C4-2B (cell line): ENCODE measurements around the gene KRT3.

Experiments
- H3K27ac ChIP-seq: fragments of 450-650 bp; 2 replicates; pipeline ENCODE4 v1.5.1; 2017
- ZFX ChIP-seq: fragments of 450-650 bp; IDR thresholded peaks from 2 replicates; pipeline ENCODE4 v1.6.1; 2017
- TF ChIP-seq, protein P1 (sequence below): fragments of 450-650 bp; conservative IDR thresholded peaks from 2 replicates; pipeline ENCODE4 v1.5.1; 2017; ENCODE audit warnings: mild to moderate bottlenecking

The KRT3 gene

DNA sequence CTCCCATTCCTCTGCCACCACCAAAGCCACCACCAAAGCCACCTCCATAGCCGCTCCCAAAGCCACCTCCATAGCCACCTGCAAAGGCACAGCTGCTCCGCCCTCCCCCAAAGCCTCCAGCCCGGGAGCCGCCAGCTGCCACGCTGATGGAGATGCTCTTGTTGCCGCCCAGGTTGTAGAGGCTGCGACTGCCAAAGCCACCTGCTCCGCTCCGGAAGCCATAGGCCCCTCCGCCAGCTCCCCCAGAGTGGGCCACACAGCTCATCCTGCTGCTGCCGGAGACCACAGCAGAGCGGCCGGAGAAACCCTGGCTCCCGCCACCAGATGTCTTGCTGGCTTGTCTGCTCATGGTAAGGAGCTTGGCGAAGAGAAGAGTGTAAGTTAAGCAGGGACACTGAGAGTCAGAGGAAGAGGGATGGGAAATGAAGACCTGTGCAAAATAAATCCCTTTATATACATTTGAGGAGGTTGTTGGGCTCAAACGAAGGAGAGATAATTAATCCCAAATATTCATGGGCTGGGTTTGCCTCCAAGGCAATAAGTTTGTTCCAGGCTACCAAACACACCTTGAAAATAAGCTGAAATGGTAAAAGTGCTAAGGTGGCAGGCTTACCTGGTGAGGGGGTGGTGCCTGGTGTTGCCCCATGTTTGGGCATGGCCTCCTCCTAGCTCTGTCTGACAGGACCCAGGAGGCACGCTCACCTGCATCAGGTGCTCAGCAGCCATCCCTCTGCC is at the start of gene KRT3:
KRT3 (minus strand) TSS at position 424 of the 735 bp plus-strand sequence; CDS start at position 349, 75 bp downstream.
- no peak within 1 kb of the TSS for H3K27ac ChIP-seq
- TF ChIP-seq ZFX: no peak
- TF ChIP-seq, protein P1, sequence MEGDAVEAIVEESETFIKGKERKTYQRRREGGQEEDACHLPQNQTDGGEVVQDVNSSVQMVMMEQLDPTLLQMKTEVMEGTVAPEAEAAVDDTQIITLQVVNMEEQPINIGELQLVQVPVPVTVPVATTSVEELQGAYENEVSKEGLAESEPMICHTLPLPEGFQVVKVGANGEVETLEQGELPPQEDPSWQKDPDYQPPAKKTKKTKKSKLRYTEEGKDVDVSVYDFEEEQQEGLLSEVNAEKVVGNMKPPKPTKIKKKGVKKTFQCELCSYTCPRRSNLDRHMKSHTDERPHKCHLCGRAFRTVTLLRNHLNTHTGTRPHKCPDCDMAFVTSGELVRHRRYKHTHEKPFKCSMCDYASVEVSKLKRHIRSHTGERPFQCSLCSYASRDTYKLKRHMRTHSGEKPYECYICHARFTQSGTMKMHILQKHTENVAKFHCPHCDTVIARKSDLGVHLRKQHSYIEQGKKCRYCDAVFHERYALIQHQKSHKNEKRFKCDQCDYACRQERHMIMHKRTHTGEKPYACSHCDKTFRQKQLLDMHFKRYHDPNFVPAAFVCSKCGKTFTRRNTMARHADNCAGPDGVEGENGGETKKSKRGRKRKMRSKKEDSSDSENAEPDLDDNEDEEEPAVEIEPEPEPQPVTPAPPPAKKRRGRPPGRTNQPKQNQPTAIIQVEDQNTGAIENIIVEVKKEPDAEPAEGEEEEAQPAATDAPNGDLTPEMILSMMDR: no peak

DNA sequence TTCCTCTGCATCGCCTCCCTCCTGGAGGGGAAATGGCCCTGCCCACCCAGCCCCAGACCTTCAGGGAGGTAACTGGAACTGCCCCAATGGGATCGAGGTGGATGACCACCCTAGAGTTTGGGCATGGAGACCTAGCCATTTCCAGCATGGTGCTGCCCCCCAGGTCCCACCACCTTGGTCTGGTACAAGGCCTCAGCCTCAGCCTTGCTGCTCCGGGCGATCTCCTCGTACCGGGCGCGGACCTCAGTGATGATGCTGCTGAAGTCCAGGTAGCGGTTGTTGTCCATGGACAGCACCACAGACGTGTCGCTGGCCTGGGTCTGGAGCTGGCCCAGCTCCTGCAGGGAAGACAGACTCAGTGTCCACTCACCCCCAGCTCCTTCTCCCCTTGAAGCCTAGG is 48.5 kb upstream of the KRT3 start:
- TF ChIP-seq, protein P1: no peak
- no peak for TF ChIP-seq ZFX
- no peak overlapping the region for H3K27ac ChIP-seq

DNA sequence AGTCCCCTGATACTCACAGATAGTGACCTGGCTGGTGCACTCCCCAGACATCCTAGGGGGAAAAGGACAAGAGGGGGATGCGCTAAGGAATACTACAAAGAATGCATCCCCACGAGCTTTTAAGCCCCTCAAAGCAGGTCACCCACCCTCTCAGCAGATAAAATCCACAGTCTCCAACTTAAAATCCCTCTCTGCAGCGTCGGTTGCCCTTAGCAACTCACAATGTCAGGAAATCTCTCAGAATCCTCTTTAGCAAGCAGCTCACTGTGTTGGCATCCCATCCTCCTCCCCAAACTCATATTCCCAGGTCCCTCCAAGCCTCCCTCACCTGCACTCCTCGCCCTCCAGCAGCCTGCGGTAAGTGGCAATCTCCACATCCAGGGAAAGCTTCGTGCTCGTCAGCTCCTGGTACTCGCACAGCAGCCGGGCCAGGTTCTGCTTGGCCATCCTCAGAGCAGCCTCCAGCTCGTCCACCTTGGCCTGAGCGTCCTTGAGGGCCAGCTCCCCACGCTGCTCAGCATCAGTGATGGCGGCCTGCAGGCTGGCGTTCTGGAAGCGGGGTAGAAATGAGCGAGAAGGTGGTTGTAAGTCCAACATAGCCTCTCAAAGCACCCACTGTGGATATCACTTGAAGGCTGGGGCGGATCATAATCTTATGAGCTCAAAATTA is 43.7 kb upstream of the KRT3 start:
- H3K27ac ChIP-seq: no peak overlapping the region
- no peak for TF ChIP-seq ZFX
- TF ChIP-seq, protein P1: no peak

DNA sequence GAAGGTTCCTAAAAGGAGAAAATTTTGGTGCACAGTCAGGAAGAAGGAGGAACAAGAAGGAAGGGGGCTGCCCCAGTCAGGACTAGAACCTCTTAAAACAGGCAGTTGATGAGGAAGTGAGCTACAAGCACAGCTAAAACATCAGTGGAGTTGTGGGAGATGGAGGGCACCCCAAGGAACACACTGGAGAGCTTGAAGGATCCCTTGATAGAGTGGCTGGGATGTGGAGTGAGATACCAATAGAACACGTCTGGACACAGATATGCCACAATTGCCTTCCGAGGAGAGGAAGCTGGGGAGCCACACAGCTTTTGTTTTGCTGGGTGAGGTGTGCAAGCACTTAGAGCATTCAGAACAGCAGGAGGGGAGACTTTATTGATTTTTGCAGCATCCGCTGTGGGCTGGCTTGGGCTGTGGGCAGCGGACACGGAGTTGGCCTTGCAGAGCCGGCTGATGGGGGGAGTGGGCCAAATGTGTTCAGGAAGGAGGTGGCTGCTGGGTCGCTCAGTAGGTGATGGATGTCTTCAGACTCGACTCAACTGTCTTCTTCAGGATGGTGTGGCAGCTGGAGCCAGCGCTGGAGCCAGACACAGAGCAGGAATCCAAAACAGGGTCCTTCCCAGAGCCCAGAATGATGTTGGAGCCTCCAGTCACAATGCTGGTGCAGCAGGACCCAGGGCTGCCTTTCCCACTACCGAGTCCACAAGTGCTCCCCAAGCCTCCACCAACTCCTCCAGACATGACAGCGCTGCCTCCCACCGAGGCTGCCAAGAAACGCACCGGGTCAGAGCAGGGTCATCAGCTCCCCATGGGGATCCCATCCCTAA is 42.9 kb upstream of the KRT3 start:
- H3K27ac ChIP-seq: no peak overlapping the region
- TF ChIP-seq, protein P1: no peak
- no peak for TF ChIP-seq ZFX

DNA sequence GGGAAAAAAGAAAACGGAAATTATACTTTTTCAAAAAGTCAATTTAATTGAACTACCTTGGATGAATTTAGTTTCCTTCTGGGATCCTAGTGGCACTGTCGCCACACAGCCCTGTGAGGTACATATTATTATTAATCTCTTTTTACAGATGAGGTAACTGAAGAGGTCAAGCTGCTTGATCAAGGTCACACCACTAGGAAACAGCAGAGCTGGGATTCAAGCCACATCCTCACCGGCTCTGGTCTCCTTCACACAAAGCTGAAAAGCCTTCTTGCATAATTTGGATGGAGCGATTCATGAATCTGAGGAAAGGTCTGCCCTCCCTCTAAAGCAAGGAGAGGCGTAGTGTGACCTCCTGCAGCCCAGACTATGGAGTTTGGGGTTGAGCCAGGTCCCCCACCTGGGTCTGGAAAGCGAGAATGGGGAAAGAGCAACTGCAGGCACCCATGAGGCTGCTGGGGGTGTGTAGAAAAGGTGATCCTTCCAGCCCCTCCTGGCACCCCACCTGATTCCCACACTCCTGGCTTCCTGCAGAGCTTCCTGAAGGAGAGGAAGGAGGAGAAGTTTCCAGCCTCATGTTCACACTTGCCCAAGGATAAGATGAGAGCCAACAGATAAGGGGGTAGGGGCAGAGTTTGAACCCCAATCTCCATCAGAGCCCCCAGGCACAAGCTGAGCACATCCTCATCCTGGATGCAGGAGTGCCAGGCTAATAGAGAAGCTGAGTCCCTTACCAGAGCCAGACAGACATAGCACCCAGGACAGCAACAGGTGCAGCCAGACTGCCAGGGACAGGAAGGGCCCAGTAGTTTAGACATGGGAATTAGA is 42.1 kb upstream of the KRT3 start:
- no peak for TF ChIP-seq ZFX
- TF ChIP-seq, protein P1: no peak

DNA sequence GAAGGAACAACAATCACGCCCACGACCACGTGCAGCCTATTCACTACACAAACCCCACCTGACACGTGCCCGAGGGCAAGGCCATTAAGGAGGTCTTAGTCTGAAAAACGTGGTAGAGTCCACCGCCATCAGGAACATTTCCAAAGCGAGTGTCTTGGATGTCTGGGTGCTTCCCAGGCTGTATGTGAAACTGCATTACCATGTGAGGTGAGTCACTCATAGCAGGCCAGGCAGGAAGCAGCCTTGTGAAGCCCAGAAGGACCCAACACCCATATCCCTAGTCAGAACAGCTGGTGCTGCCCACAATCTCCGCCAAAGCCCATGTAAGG is 41.5 kb upstream of the KRT3 start:
- TF ChIP-seq, protein P1: no peak
- no peak for TF ChIP-seq ZFX
- H3K27ac ChIP-seq: no peak overlapping the region

More for the DNA sequence above, 42.1 kb upstream of the KRT3 start:
- H3K27ac ChIP-seq: no peak overlapping the region
